Endodermal cell (in vitro differentiated cells): ENCODE measurements around the gene KIFAP3. TPM values are rescaled to one million over a fixed set of nuclear protein-coding genes. Genes with fewer than 3 reads are reported as not detected.

Experiments
- DNase-seq: peaks from one replicate; pipeline ENCODE4 v3.0.0-alpha.2; 2017
- H3K27ac ChIP-seq: 2 replicates; pipeline ENCODE4 v1.5.1; 2013; ENCODE audit warnings: mild to moderate bottlenecking, low read depth, low read length, moderate library complexity
- H3K27me3 ChIP-seq: 2 replicates; pipeline ENCODE4 v1.6.1; 2013; ENCODE audit warnings: mild to moderate bottlenecking, low read length, moderate library complexity; ENCODE audit not compliant: insufficient read depth, control insufficient read depth, poor library complexity, severe bottlenecking
- H3K36me3 ChIP-seq: 2 replicates; pipeline ENCODE4 v1.7.0; 2013; ENCODE audit warnings: mild to moderate bottlenecking, low read length, moderate library complexity; ENCODE audit not compliant: control insufficient read depth, insufficient read depth
- H3K4me1 ChIP-seq: one replicate; pipeline ENCODE4 v1.7.0; 2013; ENCODE audit warnings: low read length; ENCODE audit not compliant: control insufficient read depth, insufficient read depth
- H3K4me3 ChIP-seq: 2 replicates; pipeline ENCODE4 v1.5.1; 2013; ENCODE audit warnings: mild to moderate bottlenecking, low read length, moderate library complexity
- H3K9ac ChIP-seq: 2 replicates; pipeline ENCODE4 v1.6.1; 2013; ENCODE audit warnings: mild to moderate bottlenecking, low read length, moderate library complexity; ENCODE audit not compliant: poor library complexity, severe bottlenecking; ENCODE audit errors: extremely low read depth
- H3K9me3 ChIP-seq: 2 replicates; pipeline ENCODE4 v1.6.1; 2013; ENCODE audit warnings: mild to moderate bottlenecking, low read length, moderate library complexity; ENCODE audit not compliant: control insufficient read depth
- H3K27ac Mint-ChIP-seq: 2 replicates; pipeline ENCODE4 v1.8.0; 2020; ENCODE audit warnings: mixed read lengths
- H3K27me3 Mint-ChIP-seq: 2 replicates; pipeline ENCODE4 v1.8.0; 2021; ENCODE audit warnings: mild to moderate bottlenecking, mixed read lengths; ENCODE audit not compliant: insufficient read depth
- H3K36me3 Mint-ChIP-seq: 2 replicates; pipeline ENCODE4 v1.8.0; 2020; ENCODE audit warnings: low read depth, mixed read lengths
- H3K4me1 Mint-ChIP-seq: 2 replicates; pipeline ENCODE4 v1.8.0; 2020; ENCODE audit warnings: mixed read lengths
- H3K4me3 Mint-ChIP-seq: 2 replicates; pipeline ENCODE4 v1.8.0; 2020; ENCODE audit warnings: mild to moderate bottlenecking, moderate library complexity, mixed read lengths
- H3K9me3 Mint-ChIP-seq: 2 replicates; pipeline ENCODE4 v1.8.0; 2020; ENCODE audit warnings: mild to moderate bottlenecking, mixed read lengths
- CTCF ChIP-seq: fragments of 200-600 bp; sonication (generic); conservative IDR thresholded peaks from 2 replicates; pipeline ENCODE4 v1.5.0; 2021; ENCODE audit warnings: antibody characterized with exemption, mild to moderate bottlenecking
- WGBS, 2 experiments: methylation state at CpG; one replicate each; pipeline versions ENCODE4 v1.1.5 to v1.1.7; 2013; ENCODE audit warnings: missing lambda C conversion rate in 2 of 2, mixed read lengths in 1 of 2; ENCODE audit not compliant: insufficient coverage in 1 of 2, insufficient read length in 1 of 2; 5-methylcytosine and 5-hydroxymethylcytosine counted together
- total RNA-seq, 2 donors: library from RNA; stranded (reverse); fragmentation: NEBNext Ultra II Directional in 1 of 2; extraction: Animal tissue kit (Norgen Biotek cat#: 25700) in 1 of 2; gene quantifications; 2 replicates in 1 of 2; 3 replicates in 1 of 2; pipeline ENCODE4 v1.2.1, GENCODE V29; 2021

The KIFAP3 gene
- total RNA-seq, 2 donors from 2014 or later: 8.9 to 14.5 TPM

GRCh38 chr1:170073893-170074249 is 624 bp downstream of the KIFAP3 start:
- WGBS, 2 experiments: 17 to 30% methylated on average over 3 to 7 of the region's 8 CpGs
- H3K9me3 Mint-ChIP-seq: peaks cover 9% of the 10 kb centered on the region
- H3K27ac Mint-ChIP-seq: peak overlapping the region; percentile 82
- peak overlapping the region; percentile 98 for H3K4me3 ChIP-seq
- no peak overlapping the region for H3K27ac ChIP-seq
- H3K9ac ChIP-seq: peak overlapping the region; percentile 55
- TF ChIP-seq CTCF: no peak
- no peaks in the 10 kb centered on the region for H3K27me3 Mint-ChIP-seq
- no peaks in the 10 kb centered on the region for H3K27me3 ChIP-seq
- no peaks in the 10 kb centered on the region for H3K36me3 Mint-ChIP-seq
- no peak for DNase-seq
- no peaks in the 10 kb centered on the region for H3K36me3 ChIP-seq
- H3K9me3 ChIP-seq: peaks cover 12% of the 10 kb centered on the region
- H3K4me1 ChIP-seq: no peaks in the 10 kb centered on the region
- peaks cover 7% of the 10 kb centered on the region for H3K4me1 Mint-ChIP-seq
- peak overlapping the region; percentile 80 for H3K4me3 Mint-ChIP-seq

GRCh38 chr1:170071378-170071777 is 3.1 kb downstream of the KIFAP3 start:
- no peak for DNase-seq
- no peaks in the 10 kb centered on the region for H3K27me3 ChIP-seq
- Mint-ChIP-seq H3K4me3 (no peak overlapping the region), H3K27me3 (no peaks in the 10 kb centered on the region), H3K27ac (no peak overlapping the region), H3K9me3 (no peaks in the 10 kb centered on the region), H3K36me3 (no peaks in the 10 kb centered on the region), H3K4me1 (peaks cover 11% of the 10 kb centered on the region)
- TF ChIP-seq CTCF: no peak
- H3K9ac ChIP-seq: no peak overlapping the region
- no peaks in the 10 kb centered on the region for H3K36me3 ChIP-seq
- no peak overlapping the region for H3K4me3 ChIP-seq
- WGBS, 2 experiments: 93% methylated on average over 1 of the region's 1 CpG; no CpG with 5 or more reads in 1 of the 2 experiments
- H3K27ac ChIP-seq: no peak overlapping the region
- H3K4me1 ChIP-seq: peaks cover 4% of the 10 kb centered on the region
- no peaks in the 10 kb centered on the region for H3K9me3 ChIP-seq

GRCh38 chr1:170068923-170069322 is 5.6 kb downstream of the KIFAP3 start:
- DNase-seq: no peak
- H3K27me3 Mint-ChIP-seq: no peaks in the 10 kb centered on the region
- TF ChIP-seq CTCF: no peak
- Histone ChIP-seq H3K9me3 (no peaks in the 10 kb centered on the region), H3K27me3 (no peaks in the 10 kb centered on the region), H3K9ac (no peak overlapping the region), H3K4me3 (no peak overlapping the region), H3K27ac (no peak overlapping the region), H3K36me3 (no peaks in the 10 kb centered on the region), H3K4me1 (peaks cover 4% of the 10 kb centered on the region)
- no peaks in the 10 kb centered on the region for H3K9me3 Mint-ChIP-seq
- H3K4me3 Mint-ChIP-seq: no peak overlapping the region
- H3K4me1 Mint-ChIP-seq: peaks cover 6% of the 10 kb centered on the region
- no peaks in the 10 kb centered on the region for H3K36me3 Mint-ChIP-seq
- H3K27ac Mint-ChIP-seq: no peak overlapping the region
